Calu3 (cell line): ENCODE data around the gene CACNA1H. TPM values are rescaled to one million over a fixed set of nuclear protein-coding genes. Genes with fewer than 3 reads are reported as not detected.
"Not testable (repeated sequence)": the region's sequence is repeated elsewhere in the genome, so short reads cannot be mapped to it uniquely, and the experiment has no call there.

Source experiments
- BruUV-seq: library from RNA; stranded (reverse); fragments of 400-500 nt; replicated peaks from 2 replicates; lab custom pipeline; 2021; lab: Mats Ljungman, UMichigan
- CTCF ChIA-PET: fragments of 300-600 bp; sonication (Branson Sonifier 250); formaldehyde crosslinking; loops from one replicate; lab custom pipeline; 2022; ENCODE audit warnings: antibody characterized with exemption; lab: Charles Lee
- DNase-seq: peaks from one replicate; pipeline ENCODE4 v3.0.0; 2022
- H3K27ac Mint-ChIP-seq: one replicate; pipeline ENCODE4 v1.8.0; 2022; ENCODE audit warnings: mixed read lengths; ENCODE audit not compliant: unreplicated experiment
- H3K27me3 Mint-ChIP-seq: one replicate; pipeline ENCODE4 v1.8.0; 2022; ENCODE audit warnings: mixed read lengths; ENCODE audit not compliant: unreplicated experiment
- H3K36me3 Mint-ChIP-seq: one replicate; pipeline ENCODE4 v1.8.0; 2022; ENCODE audit warnings: mild to moderate bottlenecking, moderate library complexity, mixed read lengths; ENCODE audit not compliant: insufficient read depth, unreplicated experiment
- H3K4me1 Mint-ChIP-seq: one replicate; pipeline ENCODE4 v1.8.0; 2022; ENCODE audit warnings: mild to moderate bottlenecking, low read depth, mixed read lengths; ENCODE audit not compliant: unreplicated experiment
- H3K4me3 Mint-ChIP-seq: one replicate; pipeline ENCODE4 v1.8.0; 2022; ENCODE audit warnings: mild to moderate bottlenecking, low read depth, moderate library complexity, mixed read lengths; ENCODE audit not compliant: unreplicated experiment
- H3K9me3 Mint-ChIP-seq: one replicate; pipeline ENCODE4 v1.8.0; 2022; ENCODE audit warnings: low read depth, mixed read lengths; ENCODE audit not compliant: unreplicated experiment
- CTCF ChIP-seq: fragments of 200-600 bp; IDR thresholded peaks from one replicate; pipeline ENCODE4 v1.8.0; 2022; ENCODE audit warnings: antibody characterized with exemption; ENCODE audit not compliant: unreplicated experiment
- intact Hi-C: fragments of 100-400 bp; cut with micrococcal nuclease; formaldehyde crosslinking; loops from one replicate; pipeline ENCODE4 v1.10.0; 2022; ENCODE audit not compliant: unreplicated experiment
- total RNA-seq: library from RNA; stranded (reverse); gene quantifications from 2 replicates; pipeline ENCODE4 v1.2.3, GENCODE V29; 2022

Gene CACNA1H
- total RNA-seq, 1 experiment from 2014 or later: not detected

DNA sequence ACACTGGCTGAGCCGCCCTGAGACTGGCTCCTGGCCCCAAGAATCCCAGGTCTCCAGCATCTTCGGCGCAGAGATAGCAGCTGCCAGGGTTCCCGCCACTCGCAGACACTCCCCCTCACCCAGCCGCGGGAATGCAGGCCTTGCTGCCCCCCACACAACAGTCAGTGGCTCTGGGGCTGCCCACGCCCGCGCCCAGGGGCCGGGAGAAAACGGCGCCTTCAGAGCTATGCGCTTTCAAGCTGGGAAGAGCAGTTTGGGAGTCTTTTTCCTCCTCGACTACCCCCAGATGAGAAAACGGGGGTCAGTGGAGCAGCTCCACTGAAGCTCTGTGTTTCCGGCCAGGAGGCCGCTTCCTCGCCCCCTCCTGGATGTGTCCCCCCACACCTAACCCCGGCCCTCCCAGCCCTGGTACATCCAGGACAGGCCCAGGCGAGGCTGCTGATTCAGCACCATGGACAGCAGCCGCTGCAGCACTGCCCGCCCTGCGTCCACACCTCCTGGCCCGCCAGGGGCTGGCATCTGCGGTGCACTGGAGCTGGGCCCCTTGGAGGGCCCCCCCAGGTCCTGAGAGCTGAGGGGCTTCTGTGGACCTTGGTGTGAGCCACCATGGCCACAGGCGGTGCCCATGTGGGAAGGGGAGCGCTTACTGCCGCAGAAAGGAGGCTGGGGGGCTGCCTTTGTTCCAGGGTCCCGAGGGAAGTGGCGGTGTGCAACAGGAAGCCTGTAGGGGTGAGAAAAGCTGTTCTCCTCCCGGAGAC lies 35.7 kb downstream of the CACNA1H start:
- H3K4me3 Mint-ChIP-seq: no peak overlapping the region
- intact Hi-C loops: no loop called here
- TF ChIP-seq CTCF: no peak
- no peaks in the 10 kb centered on the region for H3K4me1 Mint-ChIP-seq
- CTCF ChIA-PET: interaction anchor here (1.3 kb wide), 1 partner anchor 83 kb away, joined by 3 read pairs; no protein-coding TSS in a partner anchor
- no peak overlapping the region for H3K27ac Mint-ChIP-seq
- DNase-seq: peak; percentile 73
- peaks cover 6% of the 10 kb centered on the region for H3K36me3 Mint-ChIP-seq
- no TSS peak for BruUV-seq
- H3K27me3 Mint-ChIP-seq: peaks cover 79% of the 10 kb centered on the region
- H3K9me3 Mint-ChIP-seq: no peaks in the 10 kb centered on the region

DNA sequence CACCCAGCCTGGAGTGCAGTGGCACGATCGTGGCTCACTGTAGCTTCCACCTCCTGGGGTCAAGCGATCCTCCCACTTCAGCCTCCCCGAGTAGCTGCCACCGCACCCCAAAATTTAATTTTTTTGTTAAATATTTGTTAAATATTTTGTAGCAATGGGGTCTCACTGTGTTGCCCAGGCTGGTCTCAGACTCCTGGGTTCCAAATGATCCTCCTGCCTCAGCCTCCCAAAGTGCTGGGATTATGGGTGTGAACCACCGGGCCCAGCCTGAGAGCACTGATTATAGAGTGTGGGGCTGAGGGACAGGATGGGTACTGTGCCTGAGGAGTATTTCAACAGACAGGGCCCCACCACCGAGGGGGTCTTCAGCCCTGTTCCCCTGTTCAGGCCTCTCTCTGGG lies 36.5 kb downstream of the CACNA1H start:
- Mint-ChIP-seq H3K27me3 (peaks cover 76% of the 10 kb centered on the region), H3K4me3 (no peak overlapping the region), H3K4me1 (no peaks in the 10 kb centered on the region), H3K9me3 (no peaks in the 10 kb centered on the region), H3K36me3 (peaks cover 6% of the 10 kb centered on the region), H3K27ac (no peak overlapping the region)
- no peak for DNase-seq
- TF ChIP-seq CTCF: no peak
- intact Hi-C loops: no loop called here
- CTCF ChIA-PET: no interaction called here
- BruUV-seq: no TSS peak

DNA sequence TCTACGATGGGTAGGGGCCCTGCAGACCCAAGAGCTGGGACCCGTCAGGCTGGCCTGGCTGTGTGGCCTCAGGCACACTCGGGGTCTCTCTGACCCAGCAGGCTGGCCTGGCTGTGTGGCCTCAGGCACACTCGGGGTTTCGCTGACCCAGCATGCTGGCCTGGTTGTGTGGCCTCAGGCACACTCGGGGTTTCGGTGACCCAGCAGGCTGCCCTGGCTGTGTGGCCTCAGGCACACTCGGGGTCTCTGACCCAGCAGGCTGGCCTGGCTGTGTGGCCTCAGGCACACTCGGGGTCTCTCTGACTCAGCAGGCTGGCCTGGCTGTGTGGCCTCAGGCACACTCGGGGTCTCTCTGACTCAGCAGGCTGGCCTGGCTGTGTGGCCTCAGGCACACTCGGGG lies 37.9 kb downstream of the CACNA1H start:
- H3K36me3 Mint-ChIP-seq, H3K27ac Mint-ChIP-seq, H3K4me3 Mint-ChIP-seq, H3K9me3 Mint-ChIP-seq, intact Hi-C loops, H3K4me1 Mint-ChIP-seq, DNase-seq, BruUV-seq: not testable (repeated sequence)
- H3K27me3 Mint-ChIP-seq: peaks cover 73% of the 10 kb centered on the region
- CTCF ChIA-PET: interaction anchor here (0.5 to 0.6 kb wide), 2 partner anchors 16 to 249 kb away, joined by 3 to 6 read pairs; no protein-coding TSS in a partner anchor

- intact Hi-C loops: loop anchor here (2.0 kb wide), 1 partner anchor 86 kb away; no protein-coding TSS in a partner anchor
- peaks cover 74% of the 10 kb centered on the region for H3K27me3 Mint-ChIP-seq
Observed at GRCh38 chr16:1192384-1193073, 39.6 kb downstream of the CACNA1H start.

More at GRCh38 chr16:1192384-1193073, 39.6 kb downstream of the CACNA1H start:
- no TSS peak for BruUV-seq
- no peak for DNase-seq
- TF ChIP-seq CTCF: no peak
- no peak overlapping the region for H3K4me3 Mint-ChIP-seq
- H3K9me3 Mint-ChIP-seq: no peaks in the 10 kb centered on the region
- H3K27ac Mint-ChIP-seq: no peak overlapping the region
- H3K4me1 Mint-ChIP-seq: no peaks in the 10 kb centered on the region
- CTCF ChIA-PET: interaction anchor here (1.3 kb wide), 1 partner anchor 87 kb away, joined by 6 read pairs; no protein-coding TSS in a partner anchor
- peaks cover 6% of the 10 kb centered on the region for H3K36me3 Mint-ChIP-seq
